Measurements from ENCODE around the gene SLCO6A1. TPM values are rescaled to one million over a fixed set of nuclear protein-coding genes. Genes with fewer than 3 reads are reported as not detected.

SLCO6A1 gene
- total RNA-seq (2022; extraction: Qiagen RNA extraction; ENCODE audit: low read depth) = not detected in 5 replicates

GRCh38 chr5:102498271-102499034 is at the start of gene SLCO6A1:
TSS of gene SLCO6A1 (minus strand) at chr5:102499001. CDS start at chr5:102498844, 157 bp downstream.

Other genes with a start within 250 kb of the SLCO6A1 start
- gene SLCO4C1, start 202.7 kb downstream of the SLCO6A1 start, total RNA-seq (2022; extraction: Qiagen RNA extraction; ENCODE audit: low read depth) = 0.03 TPM in 1 of 5 replicates, not detected in the others

Measured in A549 treated with DMSO at 1 μM for 4 hours (cell line).